ENCODE results near the gene ZNF786. TPM values are rescaled to one million over a fixed set of nuclear protein-coding genes. Genes with fewer than 3 reads are reported as not detected.
"Not testable (repeated sequence)": the region's sequence is repeated elsewhere in the genome, so short reads cannot be mapped to it uniquely, and the experiment has no call there.

Gene ZNF786
- polyA plus RNA-seq, 10 donors = 3.4 to 5.8 (median 4.1) TPM

DNA sequence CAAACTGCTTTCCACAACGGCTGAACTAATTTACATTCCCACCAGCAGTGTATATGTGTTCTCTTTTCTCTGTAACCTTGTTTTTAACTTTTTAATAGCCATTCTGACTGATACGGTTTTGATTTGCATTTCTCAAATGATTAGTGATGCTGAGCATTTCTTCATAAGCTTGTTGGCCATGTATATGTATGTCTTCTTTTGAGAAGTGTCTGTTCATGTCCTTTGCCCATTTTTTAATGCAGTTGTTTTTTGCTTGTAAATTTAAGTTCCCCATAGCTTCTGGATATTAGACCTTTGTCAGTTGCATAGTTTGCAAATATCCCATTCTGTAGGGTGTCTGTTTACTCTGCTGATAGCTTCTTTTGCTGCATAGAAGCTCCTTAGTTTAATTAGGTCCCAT lies 6.1 kb downstream of the ZNF786 start:
- no peak for DNase-seq

DNA sequence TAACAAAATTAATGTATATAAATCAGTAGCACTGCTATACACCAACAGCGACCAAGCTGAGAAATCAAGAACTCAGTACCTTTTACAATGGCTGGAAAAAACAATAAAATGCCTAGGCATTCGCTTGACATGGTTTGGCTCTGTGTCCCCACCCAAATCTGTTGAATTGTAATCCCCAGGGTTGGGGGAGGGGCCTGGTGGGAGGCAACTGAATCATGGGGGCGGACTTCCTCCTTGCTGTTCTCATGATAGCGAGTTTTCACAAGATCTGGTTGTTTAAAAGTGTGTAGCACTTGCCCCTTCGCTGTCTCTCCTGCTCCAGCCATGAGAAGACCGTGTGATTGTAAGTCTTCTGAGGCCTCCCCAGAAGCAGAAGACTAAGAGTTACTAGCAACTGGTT lies 8.6 kb downstream of the ZNF786 start:
- no peak for DNase-seq

DNA sequence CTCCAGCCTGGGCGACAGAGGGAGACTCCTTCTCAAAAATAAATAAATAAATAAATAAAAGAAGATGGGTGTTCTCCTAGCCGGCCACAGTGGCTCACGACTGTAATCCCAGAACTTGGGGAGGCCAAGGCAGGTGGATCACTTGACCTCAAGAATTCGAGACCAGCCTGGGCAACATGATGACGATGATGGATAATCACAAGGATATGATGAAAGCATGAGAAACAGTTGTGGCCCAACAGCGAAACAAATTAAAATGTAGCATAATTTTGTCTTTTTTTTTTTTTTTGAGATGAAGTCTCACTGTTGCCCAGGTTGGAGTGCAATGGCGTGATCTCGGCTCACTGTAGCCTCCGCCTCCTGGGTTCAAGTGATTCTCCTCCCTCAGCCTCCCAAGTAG lies 12.9 kb downstream of the ZNF786 start:
- DNase-seq = no peak

DNA sequence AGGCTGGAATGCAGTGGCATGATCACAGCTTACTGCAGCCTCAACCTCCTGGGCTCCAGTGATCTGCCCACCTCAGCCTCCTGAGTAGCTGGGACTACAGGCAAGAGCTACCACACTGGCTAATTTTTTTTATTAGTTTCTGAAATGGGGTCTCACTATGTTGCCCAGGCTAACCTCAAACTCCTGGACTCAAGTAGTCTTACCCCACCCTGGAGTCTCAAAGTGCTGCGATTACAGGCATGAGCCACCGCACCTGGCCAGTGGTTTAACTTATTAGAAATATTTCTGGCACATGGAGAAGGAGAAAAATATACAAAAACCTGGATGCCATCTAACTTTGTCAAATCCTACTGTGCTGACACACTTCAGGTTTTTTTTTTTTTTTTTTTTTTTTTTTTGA lies 15.2 kb downstream of the ZNF786 start:
- no peak for DNase-seq

DNA sequence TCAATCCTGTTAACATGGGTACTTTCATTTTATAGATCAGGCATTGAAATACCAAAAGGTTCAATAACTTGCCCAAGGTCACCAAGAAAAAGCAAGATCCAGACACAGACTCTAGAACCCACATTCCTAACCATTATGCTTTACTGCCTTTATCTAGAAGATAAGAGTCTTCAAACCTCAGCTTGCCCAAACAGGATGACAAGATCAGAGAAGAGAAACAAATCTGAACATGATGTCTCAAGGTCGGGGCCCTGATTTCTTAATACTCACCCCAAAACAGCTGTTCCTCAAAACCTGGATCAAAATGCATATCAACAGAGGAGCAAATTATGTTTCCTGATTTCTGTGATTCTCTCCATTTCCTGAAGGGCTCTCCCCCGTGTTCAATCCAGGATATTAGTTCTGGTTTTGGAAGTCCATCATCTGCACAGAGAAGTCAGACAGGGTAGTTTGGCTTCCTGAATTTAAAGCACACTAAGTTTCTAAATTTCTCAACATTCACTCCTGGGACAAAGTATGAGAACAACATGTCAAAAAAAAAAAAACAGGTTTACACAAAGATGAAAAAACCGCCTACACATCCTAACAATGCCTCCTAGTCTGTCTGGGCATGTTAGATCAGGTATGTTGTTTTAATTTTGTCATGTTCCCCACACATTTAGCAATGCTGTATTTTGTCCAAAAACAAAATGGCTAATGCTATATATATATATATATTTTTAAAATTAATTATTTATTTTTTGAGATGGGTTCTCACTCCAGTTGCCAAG lies 16.2 kb downstream of the ZNF786 start:
- no peak for DNase-seq

DNA sequence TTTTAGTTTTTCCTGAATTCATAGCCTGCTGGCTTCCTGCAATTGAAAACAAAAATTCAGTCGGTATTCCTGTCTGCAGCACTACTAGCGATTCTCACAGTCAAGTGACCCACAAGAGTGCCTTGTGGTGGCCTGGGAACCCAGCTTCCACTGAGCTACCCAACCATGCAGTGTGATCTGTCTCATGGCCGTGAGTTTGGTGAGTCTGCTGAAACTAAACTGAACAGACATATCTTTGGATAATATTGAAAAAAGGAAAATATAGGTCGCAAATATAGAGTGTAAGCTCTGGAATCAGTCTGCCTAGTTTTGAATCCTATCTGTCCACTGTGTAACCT lies 18.1 kb downstream of the ZNF786 start:
- no peak for DNase-seq

DNA sequence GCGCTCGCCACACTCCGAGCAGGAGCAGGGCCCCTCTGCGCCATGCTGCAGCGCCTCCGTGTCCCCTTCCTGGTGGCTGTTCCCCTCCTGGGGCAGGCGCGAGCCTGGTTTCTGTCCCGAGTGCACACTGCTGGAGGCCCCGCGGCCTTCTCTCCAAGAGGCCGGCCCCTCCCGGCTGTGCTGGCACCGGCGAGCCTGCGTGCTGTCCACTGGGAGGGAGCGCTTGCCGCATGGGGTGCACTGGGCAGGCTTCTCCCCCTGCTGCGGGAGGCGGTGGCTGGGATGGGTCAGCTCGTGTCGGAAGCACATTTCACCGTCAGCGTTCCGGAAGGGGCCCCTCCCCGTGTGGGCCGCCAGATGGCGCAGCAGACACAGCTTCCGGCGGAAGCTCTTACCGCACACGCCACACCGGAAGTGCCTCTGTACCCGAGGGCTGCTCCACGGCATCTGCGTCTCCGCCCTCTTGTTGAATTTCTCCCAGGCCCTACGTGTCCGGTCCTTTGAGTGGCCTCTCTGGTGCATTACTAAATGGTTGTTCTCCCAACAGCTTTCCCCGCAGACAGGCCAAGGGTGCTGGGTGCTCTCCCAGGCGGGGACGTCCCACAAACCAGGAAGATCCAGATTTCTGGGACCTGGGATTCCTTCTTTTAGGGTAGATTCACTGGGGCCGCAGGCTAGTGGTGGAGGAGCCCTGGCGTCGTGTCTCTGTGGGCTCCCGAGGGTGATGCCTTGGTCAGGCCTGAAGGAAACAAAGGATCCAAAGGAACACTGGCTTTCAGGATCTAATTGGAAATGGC lies 18.7 kb downstream of the ZNF786 start:
- DNase-seq = peak in 2 of 3 donors; percentile 17 to 26

DNA sequence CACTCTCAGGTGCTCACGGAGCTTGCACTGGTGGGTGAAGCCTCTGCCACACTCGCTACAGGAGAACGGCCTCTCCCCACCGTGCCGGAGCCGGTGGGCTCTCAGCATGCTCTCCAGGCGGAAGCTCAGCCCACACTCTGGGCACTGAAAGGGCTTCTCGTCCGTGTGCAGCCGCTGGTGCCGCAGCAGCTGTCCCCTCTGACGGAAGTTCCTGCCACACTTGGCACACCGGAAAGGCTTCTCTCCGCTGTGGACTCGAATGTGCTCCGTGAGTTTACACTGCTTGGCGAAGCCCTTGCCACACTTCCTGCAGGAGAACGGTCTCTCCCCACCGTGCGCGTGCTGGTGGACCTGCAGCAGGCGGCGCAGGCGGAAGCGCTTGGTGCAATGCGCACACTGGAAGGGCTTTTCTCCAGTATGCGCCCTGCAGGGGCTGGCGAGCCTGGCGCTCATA lies 19.3 kb downstream of the ZNF786 start:
- DNase-seq = no peak

DNA sequence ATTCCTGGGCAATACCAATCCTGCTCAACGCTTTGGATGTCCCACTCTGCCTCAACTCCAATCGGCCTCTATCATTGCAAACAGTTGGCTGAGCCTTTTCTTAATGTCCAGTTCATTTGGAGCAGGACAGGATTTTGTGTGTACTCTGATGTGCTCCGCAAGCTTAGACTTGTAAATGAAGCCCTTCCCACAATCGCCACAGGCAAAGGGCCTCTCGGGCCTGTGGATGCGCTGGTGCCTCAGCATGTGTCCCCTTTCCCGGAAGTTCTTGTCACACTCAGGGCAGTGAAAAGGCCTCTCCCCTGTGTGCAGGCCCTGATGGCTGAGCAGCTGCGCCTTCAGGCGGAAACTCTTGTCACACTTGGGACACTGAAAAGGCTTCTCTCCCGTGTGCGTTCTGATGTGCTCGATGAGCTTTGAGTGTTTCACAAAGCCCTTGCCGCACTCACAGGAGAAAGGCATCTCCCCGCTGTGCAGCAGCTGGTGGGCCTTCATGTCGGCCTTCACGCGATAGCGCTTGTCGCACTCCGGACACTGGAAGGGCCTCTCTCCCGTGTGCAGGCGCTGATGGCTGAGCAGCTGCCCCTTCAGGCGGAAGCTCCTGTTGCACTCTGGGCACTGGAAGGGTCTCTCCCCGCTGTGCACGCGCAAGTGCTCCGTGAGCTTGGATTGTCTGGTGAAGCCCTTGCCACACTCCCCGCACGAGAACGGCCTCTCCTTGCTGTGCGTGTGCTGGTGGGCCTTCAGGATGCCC lies 20.0 kb downstream of the ZNF786 start:
- no peak for DNase-seq

DNA sequence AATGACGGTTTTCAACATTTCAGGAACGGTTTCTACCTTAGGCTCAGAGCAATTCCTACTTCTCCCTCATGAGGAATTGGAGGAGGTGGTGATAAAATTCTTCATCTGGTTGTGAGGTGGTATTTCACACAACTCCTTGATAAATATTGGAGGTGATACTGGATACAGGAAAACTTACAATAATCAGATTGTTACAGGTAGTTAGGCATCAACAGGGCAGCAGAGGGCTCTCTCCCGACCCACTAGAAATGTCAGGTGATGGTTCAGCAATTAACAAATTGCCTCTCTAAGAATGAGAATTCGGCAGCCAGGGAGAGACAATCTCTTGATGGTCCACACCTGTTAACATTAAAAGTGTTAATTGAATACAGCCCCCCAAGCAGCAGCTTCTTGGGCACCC lies 22.6 kb downstream of the ZNF786 start:
- no peak for DNase-seq

DNA sequence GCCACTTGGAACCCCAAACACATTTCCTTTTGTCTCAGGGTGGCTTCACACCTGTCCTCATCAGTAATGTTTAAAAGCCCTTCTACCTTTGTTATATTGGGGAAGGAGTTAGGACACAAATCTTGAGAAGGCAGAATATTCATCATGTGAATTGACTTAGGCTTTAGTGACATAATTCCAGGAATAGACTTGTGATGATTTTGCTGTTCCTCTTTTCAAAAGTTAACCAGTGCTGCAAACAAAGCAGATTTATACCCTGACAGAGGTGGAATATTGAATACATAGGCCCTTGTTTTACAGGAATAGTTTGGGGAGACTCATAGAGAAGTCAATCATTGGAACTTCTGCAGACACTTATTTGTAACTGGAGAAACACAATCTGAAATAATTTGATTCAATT lies 27.0 kb downstream of the ZNF786 start:
- no peak for DNase-seq

DNA sequence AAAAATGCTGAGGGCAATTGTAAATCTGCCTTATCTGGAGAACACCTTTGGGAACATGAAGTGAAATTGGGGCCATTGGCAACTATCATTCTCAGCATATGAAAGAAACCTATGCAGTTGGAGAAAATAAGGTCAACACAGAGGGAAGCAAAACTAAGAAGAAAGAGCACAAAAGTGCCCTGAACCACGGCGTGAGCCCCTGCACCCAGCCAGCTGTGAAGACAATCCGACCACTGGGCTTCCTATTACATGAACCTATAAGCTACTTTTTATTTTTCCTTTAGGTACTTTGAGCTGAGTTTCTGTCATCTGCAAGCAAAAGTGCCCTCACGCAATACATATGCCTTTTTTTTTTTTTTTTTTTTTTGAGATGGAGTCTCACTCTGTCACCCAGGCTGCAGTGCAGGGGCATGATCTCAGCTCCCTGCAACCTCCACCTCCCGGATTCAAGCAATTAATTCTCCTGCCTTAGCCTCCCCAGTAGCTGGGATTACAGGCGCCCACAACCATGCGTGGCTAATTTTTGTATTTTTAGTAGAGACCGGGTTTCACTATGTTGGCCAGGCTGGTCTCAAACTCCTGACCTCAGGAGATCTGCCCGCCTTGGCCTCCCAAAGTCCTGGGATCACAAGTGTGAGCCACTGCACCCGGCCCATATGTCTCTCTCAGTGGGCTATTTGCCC lies 28.2 kb downstream of the ZNF786 start:
- not testable (repeated sequence) for DNase-seq

DNA sequence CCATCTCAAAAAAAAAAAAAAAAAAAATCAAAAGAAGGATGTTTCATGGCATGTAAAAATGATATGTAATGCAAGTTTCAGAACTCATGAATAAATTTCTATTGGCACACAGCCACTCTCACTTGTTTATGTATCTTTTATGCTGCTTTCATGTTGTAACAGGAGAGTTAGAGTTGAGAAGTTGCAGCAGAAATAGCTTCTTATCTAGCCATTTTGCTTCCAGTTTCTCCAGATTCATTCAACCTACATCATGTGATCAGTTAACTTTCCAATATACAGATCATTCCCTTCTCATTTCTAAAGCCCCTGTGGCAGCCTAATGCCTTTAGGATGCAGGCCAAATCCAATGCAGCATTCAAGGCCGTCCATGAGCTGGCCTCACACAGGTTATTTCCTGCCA lies 30.4 kb downstream of the ZNF786 start:
- DNase-seq = peak in 1 of 3 donors; percentile 24

DNA sequence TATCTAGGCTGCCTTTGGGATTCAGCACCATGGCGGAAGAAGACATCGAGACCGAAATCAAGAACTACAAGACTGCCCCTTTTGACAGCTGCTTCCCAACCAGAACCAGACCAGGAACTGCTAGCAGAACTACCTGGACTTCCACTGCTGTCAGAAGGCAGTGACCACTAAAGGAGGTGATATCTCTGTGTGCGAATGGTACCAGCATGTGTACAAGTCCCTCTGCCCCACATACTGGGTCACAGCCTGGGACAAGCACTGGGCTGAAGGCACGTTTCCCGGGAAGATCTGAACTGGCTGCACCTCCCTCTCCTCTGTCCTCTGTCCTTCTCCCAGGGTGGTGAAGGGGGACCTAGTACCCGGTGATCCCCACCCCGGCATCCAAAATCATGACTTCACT lies 36.6 kb downstream of the ZNF786 start:
- DNase-seq = no peak

DNA sequence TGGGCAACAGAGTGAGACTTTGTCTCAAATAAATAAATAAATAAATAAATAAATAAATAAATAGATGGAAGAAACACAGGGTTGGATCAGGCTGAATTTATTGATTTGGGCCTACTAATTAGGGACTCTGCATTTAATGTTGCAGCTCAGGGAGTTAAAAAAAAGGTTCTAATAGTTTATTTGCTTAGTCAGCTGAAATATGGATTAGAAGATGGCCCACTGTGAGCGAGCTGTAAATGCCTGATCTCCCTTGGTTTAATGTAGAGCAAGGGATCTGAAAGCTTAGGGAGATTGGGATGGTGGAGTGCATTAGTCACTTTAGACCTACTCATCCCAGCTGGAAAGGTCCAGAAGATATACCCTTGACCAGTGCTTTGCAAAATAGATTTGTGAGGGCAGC lies 37.1 kb downstream of the ZNF786 start:
- DNase-seq = no peak

DNA sequence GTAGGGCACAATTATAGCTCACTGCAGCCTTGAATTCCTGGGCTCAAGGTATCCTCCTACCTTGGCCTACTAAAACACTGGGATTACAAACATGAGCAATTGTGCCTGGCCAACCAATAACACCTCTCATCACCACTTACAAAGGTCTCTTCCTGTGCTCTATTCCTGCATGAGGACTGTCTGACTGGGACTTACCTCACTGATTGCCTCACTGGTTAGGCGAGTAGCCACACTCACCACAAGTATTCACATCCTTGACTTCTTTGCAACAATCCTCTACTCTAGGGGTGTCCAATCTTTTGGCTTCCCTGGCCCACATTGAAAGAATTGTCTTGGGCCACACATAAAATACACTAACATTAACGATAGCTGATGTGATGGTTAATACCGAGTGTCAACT lies 39.6 kb downstream of the ZNF786 start:
- no peak for DNase-seq

DNA sequence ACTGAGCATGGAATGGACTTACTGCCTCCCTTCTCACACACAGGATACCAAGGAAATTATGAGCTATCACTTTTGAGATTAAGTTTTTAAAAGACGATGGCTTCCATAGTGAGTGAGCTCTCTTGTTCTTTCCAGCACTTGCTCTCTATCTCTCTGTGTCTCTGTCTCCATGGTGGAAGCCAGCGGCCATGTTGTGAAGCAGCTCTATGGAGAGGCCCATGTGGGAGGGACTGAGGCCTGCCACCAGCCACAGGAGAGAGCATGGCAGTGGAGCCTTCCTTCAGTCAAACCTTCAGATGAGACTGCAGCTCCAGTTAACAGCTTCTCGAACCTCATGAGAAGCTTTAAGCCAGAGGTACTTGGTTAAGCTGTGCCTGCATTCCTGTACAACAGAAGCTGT lies 41.7 kb downstream of the ZNF786 start:
- no peak for DNase-seq

DNA sequence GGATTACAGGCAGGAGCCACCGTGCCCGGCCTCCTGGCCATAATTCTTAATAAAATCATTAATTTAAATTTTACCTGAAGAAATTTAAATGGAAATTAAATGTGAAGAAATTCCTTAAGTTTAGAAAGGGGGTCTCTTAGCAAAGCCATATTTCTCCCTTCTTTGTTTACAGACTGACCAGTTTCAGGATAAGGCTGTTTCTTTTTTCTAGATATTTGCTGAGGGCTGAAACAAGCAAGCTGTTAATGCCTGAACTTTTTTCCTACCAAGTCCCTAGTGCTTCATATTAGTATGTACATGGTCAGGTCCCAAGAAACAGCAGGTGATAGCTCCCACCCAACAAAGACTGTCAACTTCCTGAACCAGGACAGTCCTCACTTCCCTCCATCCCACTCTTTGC lies 44.1 kb downstream of the ZNF786 start:
- DNase-seq = no peak

DNA sequence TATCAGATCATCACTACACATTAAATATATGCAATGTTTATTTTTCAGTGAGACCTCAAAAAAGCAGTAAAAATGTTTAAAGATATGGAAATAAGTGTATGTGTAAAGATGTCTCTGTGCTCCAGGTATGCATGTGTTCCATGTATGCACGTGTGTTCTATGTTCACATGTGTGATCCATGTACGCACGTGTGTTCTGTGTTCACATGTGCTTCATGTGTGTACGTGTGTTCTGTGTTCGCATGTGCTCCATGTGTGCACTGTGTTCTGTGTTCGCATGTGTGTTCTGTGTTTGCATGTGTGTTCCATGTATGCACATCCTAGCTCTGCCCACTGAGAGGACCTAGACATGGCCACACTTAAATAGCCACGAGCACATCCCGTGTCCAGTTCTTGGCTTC lies 46.6 kb downstream of the ZNF786 start:
- no peak for DNase-seq

DNA sequence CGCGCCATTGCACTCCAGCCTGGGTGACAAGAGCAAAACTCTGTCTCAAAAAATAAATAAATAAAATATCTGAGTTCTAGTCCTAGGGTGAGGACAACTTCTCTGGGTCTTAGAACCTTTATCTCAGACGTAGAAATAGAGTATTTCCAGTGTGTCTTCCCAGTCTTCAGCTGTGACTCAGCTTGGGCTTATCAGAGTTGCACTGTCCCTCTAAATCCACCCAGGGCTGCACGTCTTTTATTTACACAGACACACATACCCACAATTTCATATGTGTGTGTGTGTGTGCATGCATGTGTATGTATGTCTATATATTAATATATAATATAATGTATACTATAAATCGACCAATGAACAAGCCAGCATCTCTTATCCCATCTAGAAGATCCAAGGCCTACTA lies 49.2 kb downstream of the ZNF786 start:
- DNase-seq = no peak

DNA sequence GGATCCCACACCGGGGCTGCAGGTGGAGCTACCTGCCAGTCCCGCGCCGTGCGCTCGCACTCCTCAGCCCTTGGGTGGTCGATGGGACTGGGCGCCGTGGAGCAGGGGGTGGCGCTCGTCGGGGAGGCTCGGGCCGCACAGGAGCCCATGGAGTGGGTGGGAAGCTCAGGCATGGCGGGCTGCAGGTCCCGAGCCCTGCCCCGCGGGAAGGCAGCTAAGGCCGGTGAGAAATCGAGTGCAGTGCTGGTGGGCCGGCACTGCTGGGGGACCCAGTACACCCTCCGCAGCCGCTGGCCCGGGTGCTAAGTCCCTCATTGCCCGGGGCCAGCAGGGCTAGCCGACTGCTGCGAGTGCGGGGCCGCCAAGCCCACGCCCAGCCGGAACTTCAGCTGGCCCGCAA lies 51.9 kb downstream of the ZNF786 start:
- DNase-seq = not testable (repeated sequence)

DNA sequence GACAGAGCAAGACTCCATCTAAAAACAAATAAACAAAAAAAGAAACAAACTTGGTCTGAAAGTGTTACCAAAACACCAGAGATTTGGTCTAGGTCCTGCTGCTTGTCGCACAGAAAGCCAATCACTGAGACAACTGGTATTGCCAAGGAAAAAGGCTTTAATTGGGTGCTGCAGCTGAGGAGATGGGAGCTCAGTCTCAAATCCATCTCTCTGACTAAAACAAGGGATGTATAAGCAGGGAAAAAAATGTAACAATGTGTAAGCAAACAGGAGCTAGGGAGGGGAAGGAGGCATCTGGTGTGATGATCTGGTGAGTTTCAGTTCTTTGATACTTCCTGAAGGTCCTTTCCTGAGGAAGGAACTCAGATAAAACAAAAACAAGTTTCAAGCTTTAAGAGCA lies 53.8 kb downstream of the ZNF786 start:
- no peak for DNase-seq

Measured in muscle of back (tissue), 11 donors.